B cell (primary cell): ENCODE measurements around the gene MAP1LC3B2. TPM values are rescaled to one million over a fixed set of nuclear protein-coding genes. Genes with fewer than 3 reads are reported as not detected.

Source experiments
- ATAC-seq: fragments of 200-7000 bp; cut with Tn5 transposase; one replicate; pipeline ENCODE4 v1.10.0; 2021; ENCODE audit warnings: low read depth, mild to moderate bottlenecking, moderate number of reproducible peaks, moderate library complexity
- CTCF ChIA-PET: fragments of 350-600 bp; sonication (Branson Sonifier 250); formaldehyde crosslinking; loops from one replicate; lab custom pipeline; 2021; ENCODE audit warnings: antibody characterized with exemption, inconsistent platforms; lab: Charles Lee
- POLR2A ChIA-PET: fragments of 350-600 bp; sonication (Branson Sonifier 250); formaldehyde crosslinking; loops from one replicate; lab custom pipeline; 2021; ENCODE audit warnings: antibody characterized with exemption; lab: Charles Lee
- DNase-seq: peaks from one replicate; pipeline ENCODE4 v3.0.0; 2013
- H2AFZ ChIP-seq: 2 replicates; pipeline ENCODE4 v1.6.1; 2012; ENCODE audit warnings: mild to moderate bottlenecking, low read depth, low read length; ENCODE audit not compliant: insufficient read depth, poor library complexity, severe bottlenecking
- H3K27ac ChIP-seq, 2 donors: 1 replicate in 1 of 2; 2 replicates in 1 of 2; pipeline ENCODE4 v1.5.1; 2012 to 2013; ENCODE audit warnings: low read length in 2 of 2, mild to moderate bottlenecking in 2 of 2, moderate library complexity in 1 of 2
- H3K27me3 ChIP-seq, 4 experiments: fragments of 200-600 bp in 1 of 4; sonication (generic) in 1 of 4; replicated peaks in 1 of 4; 1 replicate in 2 of 4; 2 replicates in 2 of 4; pipeline versions ENCODE4 v1.6.1 to v1.7.0; 2013 to 2016; ENCODE audit warnings: low read length in 3 of 4, mild to moderate bottlenecking in 2 of 4, mixed read lengths in 1 of 4, moderate library complexity in 1 of 4; ENCODE audit not compliant: insufficient read depth in 4 of 4, control insufficient read depth in 3 of 4; ENCODE audit errors: control extremely low read depth in 1 of 4
- H3K36me3 ChIP-seq, 2 experiments: replicated peaks in 1 of 2; 1 replicate in 1 of 2; 2 replicates in 1 of 2; pipeline versions ENCODE4 v1.6.1 to v1.7.1; 2013; ENCODE audit warnings: low read length in 1 of 2; ENCODE audit not compliant: insufficient read depth in 2 of 2, control insufficient read depth in 1 of 2; ENCODE audit errors: control extremely low read depth in 1 of 2, extremely low read depth in 1 of 2
- H3K4me1 ChIP-seq, 2 donors: fragments of 200-600 bp in 1 of 2; sonication (generic) in 1 of 2; 1 replicate in 1 of 2; 2 replicates in 1 of 2; pipeline versions ENCODE4 v1.5.1 to v1.6.1; 2013 to 2017; ENCODE audit warnings: low read length in 2 of 2; ENCODE audit not compliant: control insufficient read depth in 2 of 2, insufficient read depth in 2 of 2
- H3K4me2 ChIP-seq: replicated peaks from 2 replicates; pipeline ENCODE3; 2012; ENCODE audit warnings: mild to moderate bottlenecking, low read depth, low read length; ENCODE audit not compliant: poor library complexity, severe bottlenecking
- H3K4me3 ChIP-seq, 5 experiments: fragments of 200-600 bp in 1 of 5; sonication (generic) in 1 of 5; 1 replicate in 3 of 5; 2 replicates in 2 of 5; pipeline versions ENCODE4 v1.5.1 to v1.7.0; 2011 to 2016; ENCODE audit warnings: low read length in 4 of 5, mild to moderate bottlenecking in 4 of 5, low read depth in 2 of 5, control low read depth in 1 of 5, moderate library complexity in 1 of 5; ENCODE audit not compliant: insufficient read depth in 1 of 5; ENCODE audit errors: control extremely low read depth in 1 of 5, extremely low read depth in 1 of 5
- H3K79me2 ChIP-seq: fragments of 200-600 bp; sonication (generic); one replicate; pipeline ENCODE4 v1.6.0; 2016; ENCODE audit warnings: low read length; ENCODE audit not compliant: control insufficient read depth, insufficient read depth
- H3K9ac ChIP-seq: fragments of 200-600 bp; sonication (generic); 2 replicates; pipeline ENCODE4 v1.6.1; 2017; ENCODE audit warnings: mild to moderate bottlenecking, low read length, moderate library complexity
- H3K9me3 ChIP-seq, 3 donors: one replicate each; pipeline versions ENCODE4 v1.6.1 to v1.7.1; 2013; ENCODE audit warnings: low read length in 2 of 3; ENCODE audit not compliant: control insufficient read depth in 2 of 3, insufficient read depth in 1 of 3; ENCODE audit errors: control extremely low read depth in 1 of 3
- H4K20me1 ChIP-seq: 2 replicates; pipeline ENCODE4 v1.6.0; 2012; ENCODE audit warnings: mild to moderate bottlenecking, low read length; ENCODE audit not compliant: insufficient read depth, control insufficient read depth, poor library complexity, severe bottlenecking
- H3K27ac Mint-ChIP-seq: one replicate; pipeline ENCODE4 v1.8.0; 2021; ENCODE audit warnings: mixed read lengths
- H3K27me3 Mint-ChIP-seq: one replicate; pipeline ENCODE4 v1.8.0; 2021; ENCODE audit warnings: mixed read lengths
- H3K4me1 Mint-ChIP-seq: one replicate; pipeline ENCODE4 v1.8.0; 2021; ENCODE audit warnings: mixed read lengths
- H3K4me3 Mint-ChIP-seq: one replicate; pipeline ENCODE4 v1.8.0; 2021; ENCODE audit warnings: mixed read lengths
- H3K9me3 Mint-ChIP-seq: one replicate; pipeline ENCODE4 v1.8.0; 2022; ENCODE audit warnings: mixed read lengths; ENCODE audit not compliant: insufficient read depth
- CTCF ChIP-seq: fragments of 200-600 bp; IDR thresholded peaks from one replicate; pipeline ENCODE4 v1.8.0; 2022; ENCODE audit warnings: antibody characterized with exemption, mild to moderate bottlenecking
- EZH2 ChIP-seq: IDR thresholded peaks from 2 replicates; pipeline ENCODE4 v1.6.1; 2012; ENCODE audit warnings: borderline replicate concordance, low read depth, mild to moderate bottlenecking, moderate library complexity, low read length; ENCODE audit not compliant: insufficient read depth, poor library complexity, severe bottlenecking
- WGBS: methylation state at CpG from one replicate; pipeline ENCODE4 v1.1.5; 2013; ENCODE audit warnings: missing lambda C conversion rate; ENCODE audit not compliant: insufficient coverage; 5-methylcytosine and 5-hydroxymethylcytosine counted together
- intact Hi-C: fragments of 100-400 bp; cut with micrococcal nuclease; formaldehyde crosslinking; loops from one replicate; pipeline ENCODE4 v1.10.0; 2022
- polyA plus RNA-seq: library from polyadenylated mRNA; depleted of rRNA; stranded (reverse); fragments of >200 nt; gene quantifications from 2 replicates; pipeline ENCODE4 v1.2.3, GENCODE V29; 2012
- total RNA-seq, 2 donors: library from RNA; stranded (reverse); fragments of 120-200 nt in 1 of 2; gene quantifications; 1 replicate in 1 of 2; 2 replicates in 1 of 2; pipeline versions ENCODE4 v1.2.3 to v1.2.4, GENCODE V29; 2013 to 2022

MAP1LC3B2 gene
- total and polyA plus RNA-seq, 2 donors (not counting 1 experiment from before 2014, with no cell fraction given), result 0.28 to 1.0 TPM

DNA sequence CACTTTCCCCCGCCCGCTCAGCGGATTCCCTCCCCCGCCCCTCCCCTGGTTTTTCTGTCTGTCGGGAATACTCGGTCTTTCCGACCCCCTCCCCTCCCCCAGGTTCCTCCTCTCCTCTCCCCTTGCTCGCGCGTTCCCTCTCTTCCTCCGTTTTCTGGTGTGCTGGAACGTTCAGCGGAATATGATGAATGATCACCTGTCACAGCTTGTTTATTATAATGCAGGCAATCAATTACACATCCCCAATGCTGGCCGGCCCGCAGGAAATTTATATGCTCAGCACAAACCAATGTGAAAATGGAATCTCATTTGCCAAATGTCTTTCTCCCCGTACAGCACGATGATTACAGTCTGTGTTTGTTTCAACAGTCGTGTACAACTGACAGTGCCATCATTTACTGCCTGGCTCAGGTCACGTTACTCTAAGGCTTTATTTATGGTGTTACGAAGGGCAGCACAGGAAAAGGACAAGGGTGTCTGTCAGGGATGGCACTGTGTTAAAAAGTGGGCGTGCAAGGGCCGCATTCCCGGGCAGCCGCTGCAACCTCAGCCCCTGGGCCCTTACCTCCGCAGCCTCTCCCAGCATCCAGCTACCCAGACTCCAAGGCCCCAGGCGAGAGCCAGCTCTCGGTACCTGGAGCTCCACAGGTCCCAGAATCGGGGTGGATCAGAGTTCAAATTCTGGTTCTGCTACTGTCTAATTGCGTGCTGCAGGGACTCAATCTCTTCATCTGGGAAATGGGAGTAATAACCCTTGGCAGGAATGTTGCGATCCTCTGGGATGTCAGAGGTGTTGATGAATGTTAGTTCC lies 24.7 kb upstream of the MAP1LC3B2 start:
- H3K27me3 ChIP-seq, result no peaks in the 10 kb centered on the region
- intact Hi-C loops, result loop anchor here (10.0 kb wide), 1 partner anchor 60 kb away; no protein-coding TSS in a partner anchor
- ATAC-seq (no peak), DNase-seq (no peak)
- no peaks in the 10 kb centered on the region for H4K20me1 ChIP-seq
- Mint-ChIP-seq H3K4me1 (peaks cover 61% of the 10 kb centered on the region), H3K27me3 (no peaks in the 10 kb centered on the region), H3K27ac (peak overlapping the region; percentile 47), H3K4me3 (peak overlapping the region; percentile 85), H3K9me3 (no peaks in the 10 kb centered on the region)
- peaks cover 46 to 52% of the 10 kb centered on the region in 2 donors for H3K4me1 ChIP-seq
- ChIA-PET POLR2A (interaction anchor here (3.0 kb wide), 1 partner anchor 25 kb away, joined by 21 read pairs; the partner anchor contains the start of gene MAP1LC3B2), CTCF (interaction anchor here (0.6 to 1.6 kb wide), 3 partner anchors 25 to 293 kb away, joined by 4 to 11 read pairs (median 4); partner anchors contain the start of gene MAP1LC3B2)
- H3K9ac ChIP-seq, result peak overlapping the region; percentile 87
- H3K4me3 ChIP-seq, result peak overlapping the region; percentile 34 to 96 (median 67)
- no peaks in the 10 kb centered on the region for H3K36me3 ChIP-seq
- no peaks in the 10 kb centered on the region for H3K9me3 ChIP-seq
- no peak for TF ChIP-seq CTCF
- TF ChIP-seq EZH2, result no peak
- peak overlapping the region; percentile 99 for H3K4me2 ChIP-seq
- H3K79me2 ChIP-seq, result no peaks in the 10 kb centered on the region
- no peak overlapping the region for H3K27ac ChIP-seq
- H2AFZ ChIP-seq, result peak overlapping the region; percentile 89
- WGBS, result 47% methylated on average over 22 of the region's 30 CpGs

- H3K9me3 ChIP-seq, result no peaks in the 10 kb centered on the region
- Mint-ChIP-seq H3K4me1 (peaks cover 68% of the 10 kb centered on the region), H3K27ac (no peak overlapping the region), H3K4me3 (peak overlapping the region; percentile 85), H3K27me3 (no peaks in the 10 kb centered on the region), H3K9me3 (no peaks in the 10 kb centered on the region)
- TF ChIP-seq CTCF (no peak), EZH2 (no peak)
- no peak overlapping the region for H2AFZ ChIP-seq
- peaks cover 54 to 59% of the 10 kb centered on the region in 2 donors for H3K4me1 ChIP-seq
- no peak overlapping the region for H3K27ac ChIP-seq
- ATAC-seq, result no peak
- H3K36me3 ChIP-seq, result no peaks in the 10 kb centered on the region
- CTCF ChIA-PET, result interaction anchor here (1.1 kb wide), 1 partner anchor 74 kb away, joined by 3 read pairs; no protein-coding TSS in a partner anchor
- H3K27me3 ChIP-seq, result no peaks in the 10 kb centered on the region
- H3K9ac ChIP-seq, result no peak overlapping the region
- DNase-seq, result no peak
- no peak overlapping the region for H3K4me3 ChIP-seq
- H4K20me1 ChIP-seq, result no peaks in the 10 kb centered on the region
- POLR2A ChIA-PET, result interaction anchor here (0.7 to 3.0 kb wide), 2 partner anchors 24 to 1416 kb away, joined by 5 to 21 read pairs; partner anchors contain the start of gene MAP1LC3B2
- intact Hi-C loops, result loop anchor here (10.0 kb wide), 1 partner anchor 60 kb away; no protein-coding TSS in a partner anchor
- WGBS, result 100% methylated on average over 1 of the region's 5 CpGs
- H3K79me2 ChIP-seq, result no peaks in the 10 kb centered on the region
- no peak overlapping the region for H3K4me2 ChIP-seq
Observed at GRCh38 chr12:116535241-116535640, 23.9 kb upstream of the MAP1LC3B2 start.
